Body of pancreas (tissue), 4 donors: Measurements from ENCODE around the gene BBOF1.

Experiments used
- POLR2A ChIP-seq, 3 donors: fragments of 450-650 bp; IDR thresholded peaks; one replicate each; pipeline ENCODE4 v1.6.1; 2016; ENCODE audit warnings: antibody characterized with exemption in 3 of 3, mild to moderate bottlenecking in 2 of 3
- TF ChIP-seq, protein P1 (sequence below), 7 experiments: fragments of 450-650 bp in 4 of 7; fragments of 200-600 bp in 3 of 7; sonication (generic) in 3 of 7; IDR thresholded peaks; one replicate each; pipeline ENCODE4 v1.5.1; 2016 to 2019; ENCODE audit warnings: antibody characterized with exemption in 7 of 7

DNA sequence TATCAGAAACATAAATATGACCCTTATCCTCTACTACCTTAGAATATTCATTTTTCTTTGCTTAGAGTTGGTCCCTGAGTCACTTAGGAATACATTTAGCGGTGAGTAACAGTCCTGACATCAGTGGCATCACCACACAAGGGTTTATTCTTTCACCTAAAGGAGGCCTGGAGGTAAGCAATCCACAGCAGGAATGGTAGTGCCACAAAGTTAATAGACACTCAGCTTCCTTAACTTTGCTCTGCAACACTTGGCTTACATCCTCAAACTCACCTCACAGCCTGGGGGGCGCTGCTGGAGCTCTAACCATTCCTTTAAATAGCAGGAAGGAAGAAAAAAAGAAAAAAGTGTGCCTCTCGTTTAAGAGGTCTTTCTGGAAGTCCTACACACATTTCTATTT is 29.1 kb downstream of the BBOF1 start:
- TF ChIP-seq, protein P1, sequence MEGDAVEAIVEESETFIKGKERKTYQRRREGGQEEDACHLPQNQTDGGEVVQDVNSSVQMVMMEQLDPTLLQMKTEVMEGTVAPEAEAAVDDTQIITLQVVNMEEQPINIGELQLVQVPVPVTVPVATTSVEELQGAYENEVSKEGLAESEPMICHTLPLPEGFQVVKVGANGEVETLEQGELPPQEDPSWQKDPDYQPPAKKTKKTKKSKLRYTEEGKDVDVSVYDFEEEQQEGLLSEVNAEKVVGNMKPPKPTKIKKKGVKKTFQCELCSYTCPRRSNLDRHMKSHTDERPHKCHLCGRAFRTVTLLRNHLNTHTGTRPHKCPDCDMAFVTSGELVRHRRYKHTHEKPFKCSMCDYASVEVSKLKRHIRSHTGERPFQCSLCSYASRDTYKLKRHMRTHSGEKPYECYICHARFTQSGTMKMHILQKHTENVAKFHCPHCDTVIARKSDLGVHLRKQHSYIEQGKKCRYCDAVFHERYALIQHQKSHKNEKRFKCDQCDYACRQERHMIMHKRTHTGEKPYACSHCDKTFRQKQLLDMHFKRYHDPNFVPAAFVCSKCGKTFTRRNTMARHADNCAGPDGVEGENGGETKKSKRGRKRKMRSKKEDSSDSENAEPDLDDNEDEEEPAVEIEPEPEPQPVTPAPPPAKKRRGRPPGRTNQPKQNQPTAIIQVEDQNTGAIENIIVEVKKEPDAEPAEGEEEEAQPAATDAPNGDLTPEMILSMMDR (IDR thresholded peaks at IDR 0.05) = no peak
- no peak for TF ChIP-seq POLR2A (IDR thresholded peaks at IDR 0.05)
